ENCODE data around the gene DNMT3A.

DNMT3A gene

GRCh38 chr2:25328152-25329085, 13.3 kb downstream of the DNMT3A start:
- no peaks in the 10 kb centered on the region for H3F3A ChIP-seq (ENCODE audit: low read depth)
- H3K79me2 ChIP-seq (ENCODE audit: insufficient read depth, low read length), result peaks cover 18% of the 10 kb centered on the region; the same call in 1 of the 2 replicates
- peaks cover 13% of the 10 kb centered on the region; the same call in 1 of the 2 replicates for H3K36me3 ChIP-seq (ENCODE audit: insufficient read depth, low read length)
- no peaks in the 10 kb centered on the region for H3K4me1 ChIP-seq (ENCODE audit: insufficient read depth, low read length, poor library complexity, severe bottlenecking)
- no peak for TF ChIP-seq CTCF (conservative IDR thresholded peaks at IDR 0.05; ENCODE audit: low read length)
- TF ChIP-seq EZH2phosphoT487 (IDR thresholded peaks at IDR 0.05; ENCODE audit: borderline replicate concordance), result no peak
- no peak overlapping the region for H2AFZ ChIP-seq (ENCODE audit: low read length)
- H3K4me2 ChIP-seq (ENCODE audit: low read depth, low read length, poor library complexity, severe bottlenecking), result no peak overlapping the region
- no peak overlapping the region for H3K9ac ChIP-seq (ENCODE audit: low read depth, low read length, poor library complexity, severe bottlenecking)
- H3K9me3 ChIP-seq (ENCODE audit: insufficient read depth, low read depth, low read length), result peaks cover 9% of the 10 kb centered on the region; the same call in 1 of the 2 replicates
- H3K4me3 ChIP-seq (ENCODE audit: low read length, poor library complexity, severe bottlenecking), result no peak overlapping the region
- H3K9me2 ChIP-seq (replicated peaks; ENCODE audit: low read depth, low read length), result no peaks in the 10 kb centered on the region
- H3K27me3 ChIP-seq (ENCODE audit: insufficient read depth, low read length, poor library complexity, severe bottlenecking), result no peaks in the 10 kb centered on the region
- H4K20me1 ChIP-seq (ENCODE audit: insufficient read depth, low read length, poor library complexity, severe bottlenecking), result no peaks in the 10 kb centered on the region

GRCh38 chr2:25326326-25327013, 15.3 kb downstream of the DNMT3A start:
- Histone ChIP-seq H3K27me3 (ENCODE audit: insufficient read depth, low read length, poor library complexity, severe bottlenecking) (no peaks in the 10 kb centered on the region), H3F3A (ENCODE audit: low read depth) (no peaks in the 10 kb centered on the region), H3K9ac (ENCODE audit: low read depth, low read length, poor library complexity, severe bottlenecking) (no peak overlapping the region), H3K9me3 (ENCODE audit: insufficient read depth, low read depth, low read length) (peaks cover 9% of the 10 kb centered on the region; the same call in 1 of the 2 replicates), H3K9me2 (replicated peaks; ENCODE audit: low read depth, low read length) (no peaks in the 10 kb centered on the region), H4K20me1 (ENCODE audit: insufficient read depth, low read length, poor library complexity, severe bottlenecking) (no peaks in the 10 kb centered on the region), H3K4me1 (ENCODE audit: insufficient read depth, low read length, poor library complexity, severe bottlenecking) (no peaks in the 10 kb centered on the region), H3K4me3 (ENCODE audit: low read length, poor library complexity, severe bottlenecking) (no peak overlapping the region), H3K36me3 (ENCODE audit: insufficient read depth, low read length) (peaks cover 13% of the 10 kb centered on the region; the same call in 1 of the 2 replicates), H2AFZ (ENCODE audit: low read length) (no peak overlapping the region), H3K79me2 (ENCODE audit: insufficient read depth, low read length) (peaks cover 14% of the 10 kb centered on the region; the same call in 1 of the 2 replicates), H3K4me2 (ENCODE audit: low read depth, low read length, poor library complexity, severe bottlenecking) (no peak overlapping the region)
- TF ChIP-seq EZH2phosphoT487 (IDR thresholded peaks at IDR 0.05; ENCODE audit: borderline replicate concordance), result no peak
- no peak for TF ChIP-seq CTCF (conservative IDR thresholded peaks at IDR 0.05; ENCODE audit: low read length)

GRCh38 chr2:25324905-25325592, 16.7 kb downstream of the DNMT3A start:
- Histone ChIP-seq H4K20me1 (ENCODE audit: insufficient read depth, low read length, poor library complexity, severe bottlenecking) (no peaks in the 10 kb centered on the region), H3K9ac (ENCODE audit: low read depth, low read length, poor library complexity, severe bottlenecking) (no peak overlapping the region), H3K4me3 (ENCODE audit: low read length, poor library complexity, severe bottlenecking) (no peak overlapping the region), H3F3A (ENCODE audit: low read depth) (no peaks in the 10 kb centered on the region), H3K27me3 (ENCODE audit: insufficient read depth, low read length, poor library complexity, severe bottlenecking) (no peaks in the 10 kb centered on the region), H3K9me2 (replicated peaks; ENCODE audit: low read depth, low read length) (no peaks in the 10 kb centered on the region), H3K9me3 (ENCODE audit: insufficient read depth, low read depth, low read length) (peaks cover 9% of the 10 kb centered on the region; the same call in 1 of the 2 replicates), H3K36me3 (ENCODE audit: insufficient read depth, low read length) (peaks cover 13% of the 10 kb centered on the region; the same call in 1 of the 2 replicates), H2AFZ (ENCODE audit: low read length) (no peak overlapping the region), H3K4me1 (ENCODE audit: insufficient read depth, low read length, poor library complexity, severe bottlenecking) (no peaks in the 10 kb centered on the region), H3K79me2 (ENCODE audit: insufficient read depth, low read length) (peaks cover 5% of the 10 kb centered on the region; the same call in 1 of the 2 replicates), H3K4me2 (ENCODE audit: low read depth, low read length, poor library complexity, severe bottlenecking) (no peak overlapping the region)
- TF ChIP-seq EZH2phosphoT487 (IDR thresholded peaks at IDR 0.05; ENCODE audit: borderline replicate concordance) (no peak), CTCF (conservative IDR thresholded peaks at IDR 0.05; ENCODE audit: low read length) (no peak)

Data from Loucy (cell line).